EL (cell line): Measurements from ENCODE around the gene NTMT2.

Source experiments
- DNase-seq: peaks from one replicate; pipeline ENCODE4 v3.0.0-alpha.2; 2016

Gene NTMT2

DNA sequence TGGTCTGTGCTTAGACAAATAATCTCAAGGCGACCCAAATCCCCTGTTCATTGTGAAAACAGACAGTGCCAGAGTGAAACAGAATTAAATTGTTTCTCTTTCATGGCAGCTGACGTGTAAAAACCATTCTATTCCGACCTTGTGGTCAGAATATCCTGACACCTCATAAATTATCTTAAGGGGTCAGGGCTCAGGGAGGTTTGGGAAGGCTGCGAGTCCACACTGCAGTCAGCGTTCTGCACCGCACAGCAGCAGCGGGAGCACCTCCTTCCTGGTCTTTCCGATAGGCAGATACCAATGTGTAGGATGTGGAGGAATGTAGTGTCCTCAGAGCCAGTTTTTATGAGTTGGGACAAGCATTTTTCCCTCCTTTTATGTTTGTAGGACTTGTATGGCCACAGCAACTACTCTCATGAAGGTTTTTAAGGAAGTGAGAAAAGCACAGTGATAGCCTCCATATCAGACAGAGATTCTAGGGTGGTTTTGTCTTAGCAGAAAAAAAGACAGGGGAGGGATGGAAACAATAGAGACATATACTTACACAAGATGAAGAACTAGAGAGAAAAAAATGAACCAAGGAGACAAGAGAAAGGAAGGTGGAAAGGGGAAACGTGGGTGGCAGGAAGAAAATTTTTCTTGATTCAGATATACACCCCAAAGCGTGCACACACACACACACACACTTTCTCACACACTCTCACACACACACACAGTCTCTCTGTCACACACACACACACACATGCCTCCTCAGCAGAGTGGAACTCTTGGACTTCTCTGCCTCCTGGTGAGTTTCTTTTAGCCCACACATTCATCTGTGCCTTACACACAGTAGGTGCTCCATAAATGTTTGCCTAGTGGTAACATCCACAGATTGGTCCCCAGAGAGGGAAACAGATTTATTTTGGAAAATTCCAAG, 68.6 kb downstream of the NTMT2 start:
- DNase-seq: peak; percentile 32

DNA sequence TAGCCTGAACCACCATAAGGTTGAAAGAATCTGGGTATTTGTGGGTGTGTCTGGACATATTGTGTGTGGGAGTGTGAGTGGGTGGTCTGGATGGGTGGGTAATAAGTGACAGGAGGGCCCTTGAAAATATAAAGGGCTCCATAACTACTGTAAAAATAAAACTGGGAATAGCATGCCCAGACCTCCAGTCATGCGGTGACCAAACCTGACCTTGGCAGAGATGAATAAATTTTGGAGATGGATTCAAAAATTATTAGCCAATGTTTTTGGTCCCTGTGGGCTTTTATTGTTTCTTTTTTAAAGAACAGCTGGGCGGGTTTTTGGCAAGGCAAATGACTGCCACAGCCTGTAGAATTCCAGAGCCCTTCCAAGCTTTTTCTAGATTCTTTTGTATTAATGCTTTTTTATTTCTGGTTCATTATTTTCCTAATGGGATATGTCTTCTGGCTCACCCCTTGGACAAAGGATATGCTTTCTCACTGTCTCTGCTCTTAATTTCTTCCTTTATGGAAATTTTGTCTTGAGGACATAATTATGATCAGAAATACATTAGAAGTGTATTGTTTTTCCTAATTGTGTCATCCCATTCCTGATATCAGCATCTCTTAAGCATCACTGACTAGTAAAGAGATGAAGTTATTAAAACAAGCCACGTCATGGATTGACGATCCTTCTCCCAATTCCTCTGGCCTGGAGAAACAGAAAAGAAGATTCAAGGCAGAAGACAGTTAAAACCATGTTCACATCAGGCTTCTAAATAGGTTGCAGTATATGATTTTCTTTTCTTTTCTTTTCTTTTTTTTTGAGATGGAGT, 69.5 kb downstream of the NTMT2 start:
- no peak for DNase-seq

DNA sequence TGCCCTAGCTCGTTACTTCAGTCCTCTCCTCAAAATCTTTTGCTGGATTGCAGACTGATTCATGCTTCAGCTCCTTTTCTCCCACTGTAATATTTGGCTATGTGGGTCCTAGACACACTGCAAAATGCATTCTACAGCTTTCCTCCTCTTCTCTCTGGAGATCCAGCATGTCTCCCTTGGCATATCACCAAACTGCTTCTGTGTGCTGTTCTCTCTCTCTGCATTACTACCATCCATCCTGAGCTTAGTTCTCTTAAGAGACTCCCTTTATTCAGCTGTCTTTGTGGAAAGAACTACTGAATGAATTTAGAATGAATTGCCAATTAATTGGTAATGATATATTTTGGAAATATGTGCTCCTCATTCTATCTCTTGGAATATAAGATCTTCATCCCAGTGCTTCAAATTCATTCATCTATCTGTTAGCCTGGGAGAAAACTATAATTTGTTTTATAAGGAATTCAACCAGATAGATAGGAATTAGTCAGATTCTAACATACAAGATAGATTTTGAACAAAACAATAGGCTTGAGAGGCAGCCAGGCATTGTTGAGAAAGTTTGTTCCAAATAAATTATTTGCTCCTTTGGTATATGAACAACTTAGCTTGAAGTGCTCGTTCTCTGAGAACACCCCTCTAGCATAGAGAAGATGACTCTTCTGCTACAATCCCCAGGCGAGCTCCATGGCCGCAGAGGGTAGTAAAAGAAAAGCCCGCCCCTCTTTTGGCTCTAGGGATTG, 71.9 kb downstream of the NTMT2 start:
- DNase-seq: no peak

DNA sequence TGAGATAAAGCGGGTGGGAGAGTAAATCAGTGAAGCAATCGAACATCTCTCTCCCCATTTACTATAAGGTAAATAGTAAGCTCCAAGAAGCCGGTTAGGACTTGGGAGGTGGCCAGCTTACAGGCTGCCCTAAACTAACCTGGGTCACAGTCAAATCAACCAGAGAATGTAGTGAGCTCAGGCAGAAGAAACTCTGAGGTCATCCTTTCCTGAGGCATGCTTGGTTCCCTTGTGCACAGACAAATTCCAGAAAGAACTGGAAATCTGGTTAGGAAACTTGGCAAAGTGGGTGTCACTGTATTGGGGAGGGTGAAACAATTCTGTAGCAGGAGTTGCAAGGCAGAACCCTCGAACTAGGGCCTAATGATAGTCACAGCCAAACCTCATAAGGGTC, 72.5 kb downstream of the NTMT2 start:
- peak; percentile 12 for DNase-seq
